ENCODE data around the gene LRRN1.
"Not testable (repeated sequence)": the region's sequence is repeated elsewhere in the genome, so short reads cannot be mapped to it uniquely, and the experiment has no call there.

The LRRN1 gene

GRCh38 chr3:3855056-3855455 is 55.8 kb downstream of the LRRN1 start:
- POLR2A ChIA-PET, result no interaction called here
- no peak for TF ChIP-seq CTCF (IDR thresholded peaks at IDR 0.05; ENCODE audit: control extremely low read depth, extremely low read depth, low read depth, missing control alignments)
- CTCF ChIA-PET, result interaction anchor here (1.6 kb wide), 1 partner anchor 143 kb away, joined by 4 read pairs; no protein-coding TSS in a partner anchor
- no peak for DNase-seq (ENCODE audit: extremely low spot score)

GRCh38 chr3:3860235-3860634 is 61.0 kb downstream of the LRRN1 start:
- CTCF ChIA-PET, result interaction anchor here (2.0 kb wide), 1 partner anchor 20 kb away, joined by 4 read pairs; no protein-coding TSS in a partner anchor
- TF ChIP-seq CTCF (IDR thresholded peaks at IDR 0.05; ENCODE audit: control extremely low read depth, extremely low read depth, low read depth, missing control alignments), result no peak
- POLR2A ChIA-PET, result no interaction called here
- DNase-seq (ENCODE audit: extremely low spot score), result no peak

- no peak for DNase-seq (ENCODE audit: extremely low spot score)
- no peak for TF ChIP-seq CTCF (IDR thresholded peaks at IDR 0.05; ENCODE audit: control extremely low read depth, extremely low read depth, low read depth, missing control alignments)
- POLR2A ChIA-PET, result no interaction called here
- CTCF ChIA-PET, result no interaction called here
Measured at GRCh38 chr3:3862534-3862933, 63.3 kb downstream of the LRRN1 start.

- TF ChIP-seq CTCF (IDR thresholded peaks at IDR 0.05; ENCODE audit: control extremely low read depth, extremely low read depth, low read depth, missing control alignments), result no peak
- CTCF ChIA-PET, result no interaction called here
- POLR2A ChIA-PET, result no interaction called here
- DNase-seq (ENCODE audit: extremely low spot score), result no peak
Measured at GRCh38 chr3:3875491-3875890, 76.3 kb downstream of the LRRN1 start.

GRCh38 chr3:3881050-3881449 is 81.8 kb downstream of the LRRN1 start:
- no peak for TF ChIP-seq CTCF (IDR thresholded peaks at IDR 0.05; ENCODE audit: control extremely low read depth, extremely low read depth, low read depth, missing control alignments)
- no peak for DNase-seq (ENCODE audit: extremely low spot score)
- ChIA-PET POLR2A (no interaction called here), CTCF (interaction anchor here (1.5 kb wide), 1 partner anchor 22 kb away, joined by 4 read pairs; no protein-coding TSS in a partner anchor)

GRCh38 chr3:3887311-3887710 is 88.1 kb downstream of the LRRN1 start:
- DNase-seq (ENCODE audit: extremely low spot score); POLR2A ChIA-PET; CTCF ChIA-PET: not testable (repeated sequence)

- ChIA-PET CTCF (no interaction called here), POLR2A (no interaction called here)
- no peak for TF ChIP-seq CTCF (IDR thresholded peaks at IDR 0.05; ENCODE audit: control extremely low read depth, extremely low read depth, low read depth, missing control alignments)
- DNase-seq (ENCODE audit: extremely low spot score), result no peak
Measured at GRCh38 chr3:3893590-3893989, 94.4 kb downstream of the LRRN1 start.

Data from GM10248 (cell line).